ENCODE results near the gene TRIP11.
A peak's percentile ranks its signal among the peaks of the same experiment; 100 is the strongest.

TRIP11 gene

GRCh38 chr14:91957876-91958313 is 82.0 kb downstream of the TRIP11 start:
- no peak for TF ChIP-seq CTCF (IDR thresholded peaks at IDR 0.05; ENCODE audit: low read depth, low read length, missing control alignments)
- DNase-seq: no peak
- H3K4me3 ChIP-seq (ENCODE audit: low read depth, low read length): no peak overlapping the region
- H3K27me3 ChIP-seq (replicated peaks): no peaks in the 10 kb centered on the region
- in situ Hi-C loops (cut with HindIII; ENCODE audit: low pct_ligation_motif_present, low sequenced_read_pairs): no loop called here
- H3K36me3 ChIP-seq (replicated peaks): no peaks in the 10 kb centered on the region
- H3K27ac ChIP-seq: no peak overlapping the region

- H3K4me3 ChIP-seq (ENCODE audit: low read depth, low read length): no peak overlapping the region
- no peak overlapping the region for H3K27ac ChIP-seq
- no peaks in the 10 kb centered on the region for H3K36me3 ChIP-seq (replicated peaks)
- in situ Hi-C loops (cut with HindIII; ENCODE audit: low pct_ligation_motif_present, low sequenced_read_pairs): no loop called here
- no peak for DNase-seq
- no peaks in the 10 kb centered on the region for H3K27me3 ChIP-seq (replicated peaks)
- no peak for TF ChIP-seq CTCF (IDR thresholded peaks at IDR 0.05; ENCODE audit: low read depth, low read length, missing control alignments)
Observed at GRCh38 chr14:91956616-91957015, 83.2 kb downstream of the TRIP11 start.

GRCh38 chr14:91955168-91955567 is 84.7 kb downstream of the TRIP11 start:
- H3K36me3 ChIP-seq (replicated peaks): no peaks in the 10 kb centered on the region
- H3K27me3 ChIP-seq (replicated peaks): no peaks in the 10 kb centered on the region
- no peak for TF ChIP-seq CTCF (IDR thresholded peaks at IDR 0.05; ENCODE audit: low read depth, low read length, missing control alignments)
- DNase-seq: no peak
- H3K4me3 ChIP-seq (ENCODE audit: low read depth, low read length): no peak overlapping the region
- in situ Hi-C loops (cut with HindIII; ENCODE audit: low pct_ligation_motif_present, low sequenced_read_pairs): no loop called here
- no peak overlapping the region for H3K27ac ChIP-seq

- DNase-seq: peak; percentile 46
- no peaks in the 10 kb centered on the region for H3K36me3 ChIP-seq (replicated peaks)
- no peak overlapping the region for H3K27ac ChIP-seq
- TF ChIP-seq CTCF (IDR thresholded peaks at IDR 0.05; ENCODE audit: low read depth, low read length, missing control alignments): no peak
- in situ Hi-C loops (cut with HindIII; ENCODE audit: low pct_ligation_motif_present, low sequenced_read_pairs): no loop called here
- no peak overlapping the region for H3K4me3 ChIP-seq (ENCODE audit: low read depth, low read length)
- no peaks in the 10 kb centered on the region for H3K27me3 ChIP-seq (replicated peaks)
Observed at GRCh38 chr14:91953170-91953985, 86.5 kb downstream of the TRIP11 start.

- no peak for TF ChIP-seq CTCF (IDR thresholded peaks at IDR 0.05; ENCODE audit: low read depth, low read length, missing control alignments)
- Histone ChIP-seq H3K27me3 (replicated peaks) (peaks cover 5% of the 10 kb centered on the region), H3K36me3 (replicated peaks) (no peaks in the 10 kb centered on the region), H3K4me3 (ENCODE audit: low read depth, low read length) (peak within 1 kb of the TSS; percentile 56), H3K27ac (no peak within 1 kb of the TSS)
- in situ Hi-C loops (cut with HindIII; ENCODE audit: low pct_ligation_motif_present, low sequenced_read_pairs): no loop called here
- DNase-seq: peak; percentile 30
Observed at GRCh38 chr14:91947475-91948184, 92.2 kb downstream of the TRIP11 start, which contains the start of gene FBLN5. Gene FBLN5 (minus strand): TSS chr14:91947694. CDS start chr14:91947229, 465 bp downstream.

All from brain microvascular endothelial cell (primary cell).